ENCODE measurements around the gene PPP1R9B. TPM values are rescaled to one million over a fixed set of nuclear protein-coding genes. Genes with fewer than 3 reads are reported as not detected.

The PPP1R9B gene
- total RNA-seq, 4 donors from 2014 or later: 28.6 to 37.2 (median 31.9) TPM

DNA sequence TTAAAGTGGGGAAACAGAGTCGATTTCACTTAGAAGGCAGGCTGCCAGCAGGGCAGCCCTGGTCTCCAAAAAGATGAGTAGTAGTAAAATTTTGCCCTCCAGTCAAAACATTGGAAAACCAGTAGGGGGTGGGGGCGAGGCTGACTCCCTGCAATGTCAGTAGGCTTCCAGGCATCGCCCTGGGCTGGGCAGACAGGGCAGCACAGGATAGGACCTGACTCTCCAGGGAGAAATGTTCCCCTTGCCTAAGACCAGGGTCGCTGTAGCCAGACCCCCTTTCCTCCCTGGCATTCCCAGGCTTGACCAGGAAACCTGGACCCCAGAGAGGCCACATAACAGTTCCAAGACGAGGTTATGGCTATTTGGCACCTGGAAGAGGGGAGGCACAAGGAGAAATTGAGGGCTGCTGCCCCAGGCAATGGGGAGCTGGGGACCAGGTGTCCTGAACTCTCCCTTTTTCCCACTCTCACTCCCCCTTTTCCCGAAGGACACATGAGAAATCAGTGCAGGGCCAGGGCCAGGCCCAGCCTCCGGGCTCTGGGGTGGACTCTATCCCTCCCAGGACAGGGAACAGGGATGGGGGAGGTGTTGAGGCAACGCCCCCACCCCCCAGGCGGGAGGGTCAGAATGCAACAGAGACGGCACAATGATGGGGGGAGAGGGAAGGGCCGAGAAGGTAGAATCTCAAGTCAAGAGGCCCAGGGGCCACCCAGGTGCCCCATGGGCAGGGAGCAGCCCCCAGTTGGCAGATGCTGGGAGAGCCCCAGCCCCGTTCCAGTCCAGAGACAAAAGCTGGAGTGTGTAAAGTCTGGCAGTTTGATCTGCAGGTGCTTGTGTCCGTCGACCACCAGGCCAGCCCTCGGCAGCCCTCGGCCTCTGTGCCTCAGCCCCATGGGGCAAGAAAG is 16.0 kb downstream of the PPP1R9B start:
- intact Hi-C loops (cut with DNase I): no loop called here
- 79 to 83% methylated on average over 11 to 15 of the region's 16 CpGs for WGBS, 2 donors
- TF ChIP-seq POLR2A (IDR thresholded peaks at IDR 0.05): no peak
- TF ChIP-seq, protein P1, sequence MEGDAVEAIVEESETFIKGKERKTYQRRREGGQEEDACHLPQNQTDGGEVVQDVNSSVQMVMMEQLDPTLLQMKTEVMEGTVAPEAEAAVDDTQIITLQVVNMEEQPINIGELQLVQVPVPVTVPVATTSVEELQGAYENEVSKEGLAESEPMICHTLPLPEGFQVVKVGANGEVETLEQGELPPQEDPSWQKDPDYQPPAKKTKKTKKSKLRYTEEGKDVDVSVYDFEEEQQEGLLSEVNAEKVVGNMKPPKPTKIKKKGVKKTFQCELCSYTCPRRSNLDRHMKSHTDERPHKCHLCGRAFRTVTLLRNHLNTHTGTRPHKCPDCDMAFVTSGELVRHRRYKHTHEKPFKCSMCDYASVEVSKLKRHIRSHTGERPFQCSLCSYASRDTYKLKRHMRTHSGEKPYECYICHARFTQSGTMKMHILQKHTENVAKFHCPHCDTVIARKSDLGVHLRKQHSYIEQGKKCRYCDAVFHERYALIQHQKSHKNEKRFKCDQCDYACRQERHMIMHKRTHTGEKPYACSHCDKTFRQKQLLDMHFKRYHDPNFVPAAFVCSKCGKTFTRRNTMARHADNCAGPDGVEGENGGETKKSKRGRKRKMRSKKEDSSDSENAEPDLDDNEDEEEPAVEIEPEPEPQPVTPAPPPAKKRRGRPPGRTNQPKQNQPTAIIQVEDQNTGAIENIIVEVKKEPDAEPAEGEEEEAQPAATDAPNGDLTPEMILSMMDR (IDR thresholded peaks at IDR 0.05): no peak
- no peak for DNase-seq
- Histone ChIP-seq H3K36me3 (peaks cover 32 to 39% of the 10 kb centered on the region in 2 donors), H3K4me1 (peaks cover 6 to 20% of the 10 kb centered on the region in 2 donors), H3K9me3 (no peaks in the 10 kb centered on the region), H3K27me3 (no peaks in the 10 kb centered on the region), H3K27ac (no peak overlapping the region), H3K4me3 (replicated peaks in 1 of 3) (no peak overlapping the region)

DNA sequence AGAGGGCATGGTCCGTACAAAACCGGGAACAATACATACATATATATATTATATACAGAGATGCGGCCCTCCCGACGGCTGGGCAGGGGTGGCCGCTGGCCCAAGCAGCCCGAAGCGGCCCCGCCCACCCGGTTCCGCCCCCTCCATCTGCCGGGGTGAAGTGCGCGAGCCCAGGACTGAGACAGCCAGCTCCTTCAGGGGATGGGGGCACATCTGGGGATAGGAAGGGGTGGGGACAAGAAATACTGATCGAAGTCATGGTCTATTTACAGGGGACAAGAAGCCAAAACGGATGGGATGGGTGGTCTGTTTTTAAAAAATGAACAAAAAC is 16.7 kb downstream of the PPP1R9B start:
- no peak for DNase-seq
- Histone ChIP-seq H3K27me3 (peaks cover 5% of the 10 kb centered on the region), H3K36me3 (peaks cover 24 to 32% of the 10 kb centered on the region in 2 donors), H3K4me3 (replicated peaks in 1 of 3) (no peak overlapping the region), H3K27ac (no peak overlapping the region), H3K9me3 (no peaks in the 10 kb centered on the region), H3K4me1 (peaks cover 12 to 24% of the 10 kb centered on the region in 2 donors)
- TF ChIP-seq POLR2A (IDR thresholded peaks at IDR 0.05): no peak
- TF ChIP-seq, protein P1 (IDR thresholded peaks at IDR 0.05): no peak
- intact Hi-C loops (cut with DNase I): no loop called here
- WGBS, 2 donors: 47 to 58% methylated on average over 16 of the region's 16 CpGs

DNA sequence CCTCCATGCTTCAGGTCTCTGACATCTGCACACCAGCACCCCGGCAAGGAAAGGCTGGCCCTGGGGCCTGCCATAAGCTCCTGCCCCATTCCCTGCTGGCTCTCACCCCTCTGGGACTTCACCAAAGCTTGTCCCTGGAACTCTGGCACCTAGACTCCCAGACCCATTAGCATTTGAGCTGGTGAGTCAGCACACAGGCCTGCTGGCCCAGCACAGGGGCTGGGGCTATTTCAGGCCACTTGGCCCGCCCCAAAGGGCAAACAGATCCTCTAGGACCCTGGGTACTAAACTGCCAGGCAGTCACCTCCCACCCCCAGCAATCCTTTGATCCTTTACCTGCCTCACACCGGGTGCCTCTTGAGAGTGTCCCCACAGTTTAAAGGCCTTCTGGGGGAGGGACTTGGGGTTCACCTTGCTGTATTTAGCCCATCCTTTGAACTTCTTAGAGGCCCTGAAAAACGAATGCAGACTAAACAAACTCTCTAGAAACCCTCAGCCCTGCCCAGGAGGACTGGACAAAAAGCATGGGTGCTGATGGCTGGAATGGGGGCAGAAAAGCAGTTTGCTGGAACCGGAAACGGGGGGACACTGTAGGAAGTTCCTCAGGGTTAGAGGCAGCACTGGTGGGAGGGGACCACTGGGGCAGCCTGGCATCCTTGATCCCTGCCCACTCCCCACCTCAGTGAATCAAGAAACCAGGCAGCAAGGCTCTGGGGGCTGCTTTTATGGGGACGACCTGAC is 17.3 kb downstream of the PPP1R9B start:
- 56 to 70% methylated on average over 6 to 7 of the region's 7 CpGs for WGBS, 2 donors
- H3K36me3 ChIP-seq: peaks cover 19 to 27% of the 10 kb centered on the region in 2 donors
- TF ChIP-seq POLR2A (IDR thresholded peaks at IDR 0.05): no peak
- TF ChIP-seq, protein P1 (IDR thresholded peaks at IDR 0.05): no peak
- H3K9me3 ChIP-seq: no peaks in the 10 kb centered on the region
- intact Hi-C loops (cut with DNase I): no loop called here
- no peak overlapping the region for H3K4me3 ChIP-seq (replicated peaks in 1 of 3)
- H3K4me1 ChIP-seq: peaks cover 12 to 24% of the 10 kb centered on the region in 2 donors
- H3K27me3 ChIP-seq: peaks cover 5% of the 10 kb centered on the region
- no peak for DNase-seq
- no peak overlapping the region for H3K27ac ChIP-seq

DNA sequence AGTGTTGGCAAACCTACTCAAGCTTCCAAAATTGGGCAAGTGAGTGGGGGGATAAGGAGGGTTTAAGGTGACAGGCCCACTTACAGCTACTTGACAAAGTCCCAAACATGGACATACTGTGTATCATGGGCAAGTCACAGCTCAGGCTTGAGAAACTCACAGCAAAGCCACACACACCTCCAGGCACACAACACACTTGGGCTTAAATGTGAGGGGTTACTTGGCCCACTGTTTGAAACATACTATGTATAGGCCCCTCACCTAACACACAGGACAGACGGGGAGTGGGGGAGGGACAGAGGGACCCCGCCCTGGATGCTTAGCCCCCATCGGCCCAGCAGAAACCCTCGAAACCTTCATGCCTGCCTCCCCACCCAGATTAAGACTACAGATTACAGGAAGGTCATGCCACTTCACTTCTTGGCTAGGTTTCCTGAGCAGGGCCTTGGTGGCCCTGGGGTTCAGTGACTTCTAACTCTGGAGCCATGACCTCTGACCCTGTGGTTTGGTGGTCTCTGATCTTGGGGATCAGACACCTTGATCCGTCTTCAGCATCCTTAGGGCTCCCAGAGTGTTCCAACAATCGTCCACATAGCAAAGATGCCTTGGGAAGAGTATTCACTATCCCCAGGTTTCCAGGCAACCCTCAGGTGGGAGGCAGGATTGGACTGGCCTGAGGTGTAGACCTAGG is 18.2 kb downstream of the PPP1R9B start:
- no peak for DNase-seq
- Histone ChIP-seq H3K9me3 (no peaks in the 10 kb centered on the region), H3K27ac (no peak overlapping the region), H3K36me3 (peaks cover 13 to 21% of the 10 kb centered on the region in 2 donors), H3K4me3 (replicated peaks in 1 of 3) (no peak overlapping the region), H3K4me1 (peaks cover 12 to 24% of the 10 kb centered on the region in 2 donors), H3K27me3 (peaks cover 5% of the 10 kb centered on the region)
- 82 to 86% methylated on average over 5 to 6 of the region's 6 CpGs for WGBS, 2 donors
- no peak for TF ChIP-seq POLR2A (IDR thresholded peaks at IDR 0.05)
- TF ChIP-seq, protein P1 (IDR thresholded peaks at IDR 0.05): no peak
- intact Hi-C loops (cut with DNase I): no loop called here
